Caco-2 (cell line): Measurements from ENCODE around the gene TXNRD2. TPM values are rescaled to one million over a fixed set of nuclear protein-coding genes. Genes with fewer than 3 reads are reported as not detected.

Source experiments
- BruUV-seq: library from RNA; stranded (reverse); fragments of 400-500 nt; replicated peaks from 2 replicates; lab custom pipeline; 2021; lab: Mats Ljungman, UMichigan
- CTCF ChIA-PET: fragments of 300-600 bp; sonication (Branson Sonifier 250); formaldehyde crosslinking; loops from one replicate; lab custom pipeline; 2022; ENCODE audit warnings: antibody characterized with exemption; lab: Charles Lee
- POLR2A ChIA-PET: fragments of 300-600 bp; sonication (Branson Sonifier 250); formaldehyde crosslinking; loops from one replicate; lab custom pipeline; 2022; ENCODE audit warnings: antibody characterized with exemption; lab: Charles Lee
- DNase-seq, 2 experiments: peaks; one replicate each; pipeline versions ENCODE4 v3.0.0 to v3.0.0-alpha.2; 2020 to 2022
- H3K27me3 ChIP-seq: replicated peaks from 2 replicates; pipeline ENCODE4 v1.6.0; 2011; ENCODE audit warnings: low read length; ENCODE audit not compliant: control insufficient read depth, insufficient read depth
- H3K36me3 ChIP-seq: 2 replicates; pipeline ENCODE4 v1.5.1; 2011; ENCODE audit warnings: low read length; ENCODE audit not compliant: control insufficient read depth, insufficient read depth
- H3K4me1 ChIP-seq: fragments of 250-450 bp; sonication (Bioruptor Pico); 2 replicates; pipeline ENCODE4 v1.5.1; 2020; ENCODE audit warnings: mild to moderate bottlenecking
- H3K4me3 ChIP-seq: 2 replicates; pipeline ENCODE4 v1.5.1; 2011; ENCODE audit warnings: low read depth, mild to moderate bottlenecking, control low read depth, low read length
- H3K9me3 ChIP-seq: fragments of 250-450 bp; sonication (Bioruptor Pico); 2 replicates; pipeline ENCODE4 v1.5.1; 2020; ENCODE audit warnings: mild to moderate bottlenecking, moderate library complexity
- H3K27ac Mint-ChIP-seq: one replicate; pipeline ENCODE4 v1.8.0; 2022; ENCODE audit warnings: mixed read lengths; ENCODE audit not compliant: unreplicated experiment
- H3K27me3 Mint-ChIP-seq: one replicate; pipeline ENCODE4 v1.8.0; 2022; ENCODE audit warnings: mixed read lengths; ENCODE audit not compliant: insufficient read depth, unreplicated experiment
- H3K36me3 Mint-ChIP-seq: one replicate; pipeline ENCODE4 v1.8.0; 2022; ENCODE audit warnings: mild to moderate bottlenecking, mixed read lengths; ENCODE audit not compliant: insufficient read depth, unreplicated experiment
- H3K4me1 Mint-ChIP-seq: one replicate; pipeline ENCODE4 v1.8.0; 2022; ENCODE audit warnings: low read depth, mixed read lengths; ENCODE audit not compliant: unreplicated experiment
- H3K4me3 Mint-ChIP-seq: one replicate; pipeline ENCODE4 v1.8.0; 2022; ENCODE audit warnings: mild to moderate bottlenecking, moderate library complexity, mixed read lengths; ENCODE audit not compliant: unreplicated experiment
- H3K9me3 Mint-ChIP-seq: one replicate; pipeline ENCODE4 v1.8.0; 2022; ENCODE audit warnings: mixed read lengths; ENCODE audit not compliant: unreplicated experiment
- CTCF ChIP-seq, 2 experiments: fragments of 200-600 bp in 1 of 2; IDR thresholded peaks; 1 replicate in 1 of 2; 2 replicates in 1 of 2; pipeline versions ENCODE4 v1.5.1 to v1.8.0; 2011 to 2022; ENCODE audit warnings: antibody characterized with exemption in 1 of 2, control low read depth in 1 of 2, inconsistent platforms in 1 of 2, low read depth in 1 of 2, low read length in 1 of 2, mild to moderate bottlenecking in 1 of 2, moderate library complexity in 1 of 2; ENCODE audit not compliant: insufficient read depth in 1 of 2, severe bottlenecking in 1 of 2, unreplicated experiment in 1 of 2
- intact Hi-C: fragments of 100-400 bp; cut with micrococcal nuclease; formaldehyde crosslinking; loops from one replicate; pipeline ENCODE4 v1.10.0; 2022; ENCODE audit not compliant: unreplicated experiment
- total RNA-seq: library from RNA; stranded (reverse); gene quantifications from 2 replicates; pipeline ENCODE4 v1.2.3, GENCODE V29; 2022

TXNRD2 gene
- total RNA-seq, 1 experiment from 2014 or later, result 44.8 TPM

DNA sequence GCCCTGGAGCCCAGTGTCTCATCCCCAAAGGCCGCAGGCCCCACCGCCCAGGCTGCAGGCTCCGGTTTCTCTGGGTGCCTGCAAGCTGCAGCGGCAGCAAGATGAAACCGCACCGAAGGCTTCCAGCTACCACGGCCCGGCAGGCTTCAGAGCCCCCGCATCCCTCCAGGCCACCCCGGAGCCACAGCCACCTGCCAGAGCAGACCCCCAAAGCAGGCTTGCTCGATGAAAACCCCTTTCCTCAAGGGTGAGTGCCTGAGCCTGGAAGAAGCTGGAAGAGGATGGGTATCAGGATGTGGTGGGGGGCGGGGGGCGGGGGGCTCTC lies 62.4 kb downstream of the TXNRD2 start:
- Histone ChIP-seq H3K4me1 (peaks cover 38% of the 10 kb centered on the region), H3K9me3 (no peaks in the 10 kb centered on the region), H3K36me3 (no peaks in the 10 kb centered on the region; the same call in 1 of the 2 replicates), H3K27me3 (no peaks in the 10 kb centered on the region), H3K4me3 (no peak overlapping the region)
- Mint-ChIP-seq H3K4me3 (peak overlapping the region; percentile 27), H3K36me3 (peaks cover 22% of the 10 kb centered on the region), H3K27ac (peak overlapping the region; percentile 100), H3K4me1 (peaks cover 13% of the 10 kb centered on the region), H3K9me3 (no peaks in the 10 kb centered on the region), H3K27me3 (no peaks in the 10 kb centered on the region)
- ChIA-PET CTCF (no interaction called here), POLR2A (no interaction called here)
- intact Hi-C loops, result no loop called here
- TF ChIP-seq CTCF (IDR thresholded peaks at IDR 0.05; ENCODE audit: insufficient read depth in 1 of 2, low read depth in 1 of 2, low read length in 1 of 2, severe bottlenecking in 1 of 2, unreplicated experiment in 1 of 2), result no peak
- BruUV-seq, result no TSS peak
- DNase-seq, result peak in 1 of 2 experiments; percentile 22

DNA sequence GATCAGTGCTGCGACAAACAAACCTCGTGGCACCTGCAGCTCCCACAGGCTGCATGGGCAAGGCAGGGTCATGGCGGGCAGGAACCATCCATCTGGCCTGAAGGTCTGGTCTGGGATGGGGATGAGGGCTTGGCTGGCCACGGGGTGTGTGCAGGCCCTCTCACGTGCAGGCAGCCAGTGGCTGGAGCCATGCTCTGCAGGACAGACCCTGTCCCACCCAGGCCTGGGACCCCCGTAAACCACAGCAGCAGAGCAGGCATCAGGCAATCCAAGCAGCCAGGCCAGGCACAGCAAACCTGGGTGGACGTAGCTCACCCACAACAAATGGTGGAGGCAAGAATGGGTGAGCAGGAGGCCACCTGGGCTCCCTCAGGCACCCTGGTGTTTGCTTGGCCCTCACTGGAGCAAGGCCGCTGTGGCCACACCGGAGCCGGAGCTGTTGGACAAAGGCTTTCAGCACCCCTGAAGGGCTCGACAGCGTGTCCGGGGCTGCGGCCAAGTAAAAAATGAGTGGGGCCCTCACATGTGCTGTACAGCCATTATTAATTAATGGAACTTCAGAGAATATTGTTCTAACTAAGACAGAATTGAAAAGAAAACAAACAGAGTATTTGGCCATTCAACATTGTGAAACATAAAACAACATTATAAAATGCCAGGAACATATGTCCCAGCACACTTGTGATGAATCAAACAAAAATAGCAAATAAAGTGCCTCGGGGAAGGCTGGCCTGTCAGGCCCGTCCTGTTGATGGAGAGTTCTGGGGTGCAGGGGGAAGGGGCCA lies 63.0 kb downstream of the TXNRD2 start:
- Mint-ChIP-seq H3K36me3 (peaks cover 22% of the 10 kb centered on the region), H3K4me3 (peak overlapping the region; percentile 27), H3K9me3 (no peaks in the 10 kb centered on the region), H3K27me3 (no peaks in the 10 kb centered on the region), H3K4me1 (peaks cover 13% of the 10 kb centered on the region), H3K27ac (peak overlapping the region; percentile 100)
- Histone ChIP-seq H3K4me3 (no peak overlapping the region), H3K27me3 (no peaks in the 10 kb centered on the region), H3K4me1 (peaks cover 38% of the 10 kb centered on the region), H3K9me3 (no peaks in the 10 kb centered on the region), H3K36me3 (no peaks in the 10 kb centered on the region; the same call in 1 of the 2 replicates)
- CTCF ChIA-PET, result no interaction called here
- no peak for TF ChIP-seq CTCF (IDR thresholded peaks at IDR 0.05; ENCODE audit: insufficient read depth in 1 of 2, low read depth in 1 of 2, low read length in 1 of 2, severe bottlenecking in 1 of 2, unreplicated experiment in 1 of 2)
- DNase-seq, result peak in 1 of 2 experiments; percentile 25
- POLR2A ChIA-PET, result no interaction called here
- intact Hi-C loops, result no loop called here
- BruUV-seq, result no TSS peak

GRCh38 chr22:19877626-19878339 lies 63.8 kb downstream of the TXNRD2 start:
- peaks cover 13% of the 10 kb centered on the region for H3K4me1 Mint-ChIP-seq
- no peaks in the 10 kb centered on the region for H3K27me3 Mint-ChIP-seq
- H3K36me3 Mint-ChIP-seq, result peaks cover 22% of the 10 kb centered on the region
- no TSS peak for BruUV-seq
- H3K4me3 Mint-ChIP-seq, result no peak overlapping the region
- ChIA-PET POLR2A (no interaction called here), CTCF (no interaction called here)
- DNase-seq, result peak in 1 of 2 experiments; percentile 26
- intact Hi-C loops, result no loop called here
- H3K9me3 Mint-ChIP-seq, result no peaks in the 10 kb centered on the region
- Histone ChIP-seq H3K27me3 (no peaks in the 10 kb centered on the region), H3K4me3 (no peak overlapping the region), H3K9me3 (no peaks in the 10 kb centered on the region), H3K4me1 (peaks cover 30% of the 10 kb centered on the region), H3K36me3 (no peaks in the 10 kb centered on the region; the same call in 1 of the 2 replicates)
- no peak for TF ChIP-seq CTCF (IDR thresholded peaks at IDR 0.05; ENCODE audit: insufficient read depth in 1 of 2, low read depth in 1 of 2, low read length in 1 of 2, severe bottlenecking in 1 of 2, unreplicated experiment in 1 of 2)
- H3K27ac Mint-ChIP-seq, result peak overlapping the region; percentile 100
